ENCODE measurements around the gene PLCG2.

DNA sequence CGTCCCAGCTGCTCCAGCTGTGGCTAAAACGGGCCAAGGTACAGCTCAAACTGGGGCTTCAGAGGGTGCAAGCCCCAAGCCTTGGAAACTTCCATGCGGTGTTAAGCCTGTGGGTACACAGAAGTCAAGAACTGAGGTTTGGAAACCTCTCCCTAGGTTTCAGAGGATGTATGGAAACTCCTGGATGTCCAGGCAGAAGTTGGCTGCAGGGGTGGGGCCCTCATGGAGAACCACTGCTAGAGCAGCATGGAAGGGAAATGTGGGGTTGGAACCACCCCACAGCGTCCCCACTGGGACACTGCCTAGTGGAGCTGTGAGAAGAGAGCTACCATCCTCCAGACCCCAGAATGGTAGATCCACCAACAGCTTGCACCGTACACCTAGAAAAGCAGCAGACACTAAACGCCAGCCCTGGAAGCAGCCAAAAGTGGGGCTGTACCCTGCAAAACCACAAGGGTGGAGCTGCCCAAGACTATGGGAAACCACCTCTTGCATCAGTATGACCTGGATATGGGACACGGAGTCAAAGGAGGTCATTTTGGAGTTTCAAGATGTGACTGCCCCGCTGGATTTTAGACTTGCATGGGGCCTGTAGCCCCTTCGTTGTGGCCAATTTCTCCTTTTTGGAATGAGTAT is 230.0 kb downstream of the PLCG2 start:
- TF ChIP-seq, protein P1, sequence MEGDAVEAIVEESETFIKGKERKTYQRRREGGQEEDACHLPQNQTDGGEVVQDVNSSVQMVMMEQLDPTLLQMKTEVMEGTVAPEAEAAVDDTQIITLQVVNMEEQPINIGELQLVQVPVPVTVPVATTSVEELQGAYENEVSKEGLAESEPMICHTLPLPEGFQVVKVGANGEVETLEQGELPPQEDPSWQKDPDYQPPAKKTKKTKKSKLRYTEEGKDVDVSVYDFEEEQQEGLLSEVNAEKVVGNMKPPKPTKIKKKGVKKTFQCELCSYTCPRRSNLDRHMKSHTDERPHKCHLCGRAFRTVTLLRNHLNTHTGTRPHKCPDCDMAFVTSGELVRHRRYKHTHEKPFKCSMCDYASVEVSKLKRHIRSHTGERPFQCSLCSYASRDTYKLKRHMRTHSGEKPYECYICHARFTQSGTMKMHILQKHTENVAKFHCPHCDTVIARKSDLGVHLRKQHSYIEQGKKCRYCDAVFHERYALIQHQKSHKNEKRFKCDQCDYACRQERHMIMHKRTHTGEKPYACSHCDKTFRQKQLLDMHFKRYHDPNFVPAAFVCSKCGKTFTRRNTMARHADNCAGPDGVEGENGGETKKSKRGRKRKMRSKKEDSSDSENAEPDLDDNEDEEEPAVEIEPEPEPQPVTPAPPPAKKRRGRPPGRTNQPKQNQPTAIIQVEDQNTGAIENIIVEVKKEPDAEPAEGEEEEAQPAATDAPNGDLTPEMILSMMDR (conservative IDR thresholded peaks at IDR 0.05; ENCODE audit: low read length), result no peak
- TF ChIP-seq EZH2phosphoT487 (IDR thresholded peaks at IDR 0.05; ENCODE audit: borderline replicate concordance, low read depth, low read length), result no peak

All from OCI-LY7 (cell line).